GM03348 (cell line): Measurements from ENCODE around the gene TCF7L2.
A peak's percentile ranks its signal among the peaks of the same experiment; 100 is the strongest.

ENCODE experiments used
- DNase-seq: peaks from one replicate; pipeline ENCODE4 v3.0.0; 2012; ENCODE audit warnings: low spot score

Gene TCF7L2

GRCh38 chr10:112949875-112950507 lies at the start of gene TCF7L2:
Gene TCF7L2, plus strand, starts transcription at chr10:112950247. Its CDS starts 510 bp downstream, at chr10:112950757.
- DNase-seq: peak; percentile 94

GRCh38 chr10:112902730-112903129 lies 47.3 kb upstream of the TCF7L2 start:
- DNase-seq: no peak

- no peak for DNase-seq
These were observed 46.0 kb upstream of the TCF7L2 start for GRCh38 chr10:112904000-112904399.

- DNase-seq: no peak
These were observed 43.1 kb upstream of the TCF7L2 start for GRCh38 chr10:112906945-112907344.

GRCh38 chr10:112907893-112908292 lies 42.2 kb upstream of the TCF7L2 start:
- no peak for DNase-seq

GRCh38 chr10:112911206-112911605 lies 38.8 kb upstream of the TCF7L2 start:
- DNase-seq: no peak

DNA sequence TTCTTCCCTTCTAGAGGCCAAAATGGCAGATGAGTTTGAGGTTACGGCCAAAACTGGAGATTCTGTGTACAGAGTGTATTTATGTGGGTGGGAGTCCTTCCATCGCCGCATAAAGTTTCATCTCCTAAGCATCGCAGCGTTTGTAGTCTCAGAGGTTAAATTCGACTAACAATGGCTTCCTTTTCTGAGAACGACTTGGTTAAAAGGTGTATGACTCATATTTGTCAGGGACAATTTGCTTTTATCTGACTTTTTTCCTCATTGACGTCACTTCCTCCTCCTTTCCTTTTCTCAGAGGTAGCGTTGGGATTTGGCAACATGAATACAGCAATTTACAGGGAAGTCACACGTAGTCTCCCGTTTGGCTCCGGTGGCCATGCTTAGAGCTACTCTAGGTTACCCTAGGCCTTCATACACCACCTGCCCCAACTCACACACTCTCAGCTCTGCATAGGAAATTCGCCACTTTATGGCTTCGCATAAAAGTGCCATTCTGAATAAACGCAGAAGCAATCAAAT lies 37.6 kb upstream of the TCF7L2 start:
- DNase-seq: no peak

- no peak for DNase-seq
These were observed 36.8 kb upstream of the TCF7L2 start for GRCh38 chr10:112913255-112913654.

DNA sequence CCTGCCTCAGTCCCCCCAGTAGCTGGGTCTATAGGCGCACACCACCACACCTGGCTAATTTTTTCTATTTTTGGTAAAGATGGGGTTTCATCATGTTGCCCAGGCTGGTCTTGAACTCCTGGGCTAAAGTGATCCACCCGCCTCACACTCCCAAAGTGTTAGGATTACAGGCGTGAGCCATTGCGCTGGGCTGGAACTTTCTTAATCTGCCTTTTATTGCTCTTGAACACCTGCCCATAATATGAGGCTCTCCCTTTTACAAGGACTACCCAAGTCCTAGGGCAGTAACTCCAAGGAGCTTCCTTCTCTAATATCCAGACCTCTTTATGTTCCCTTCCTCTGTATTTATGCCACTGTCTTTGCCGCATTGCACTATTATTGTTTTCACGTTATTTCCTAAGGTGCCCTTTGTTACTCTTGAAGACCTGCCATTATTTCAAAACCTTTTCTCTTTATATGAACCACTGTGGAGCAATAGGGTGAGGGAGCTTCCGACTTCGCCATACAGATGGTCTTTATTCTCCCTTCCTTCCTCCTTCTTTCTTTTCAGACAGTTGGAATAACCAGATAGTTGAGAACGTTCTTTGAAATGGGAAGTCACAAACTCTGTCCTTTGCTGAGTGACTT lies 36.3 kb upstream of the TCF7L2 start:
- no peak for DNase-seq

DNA sequence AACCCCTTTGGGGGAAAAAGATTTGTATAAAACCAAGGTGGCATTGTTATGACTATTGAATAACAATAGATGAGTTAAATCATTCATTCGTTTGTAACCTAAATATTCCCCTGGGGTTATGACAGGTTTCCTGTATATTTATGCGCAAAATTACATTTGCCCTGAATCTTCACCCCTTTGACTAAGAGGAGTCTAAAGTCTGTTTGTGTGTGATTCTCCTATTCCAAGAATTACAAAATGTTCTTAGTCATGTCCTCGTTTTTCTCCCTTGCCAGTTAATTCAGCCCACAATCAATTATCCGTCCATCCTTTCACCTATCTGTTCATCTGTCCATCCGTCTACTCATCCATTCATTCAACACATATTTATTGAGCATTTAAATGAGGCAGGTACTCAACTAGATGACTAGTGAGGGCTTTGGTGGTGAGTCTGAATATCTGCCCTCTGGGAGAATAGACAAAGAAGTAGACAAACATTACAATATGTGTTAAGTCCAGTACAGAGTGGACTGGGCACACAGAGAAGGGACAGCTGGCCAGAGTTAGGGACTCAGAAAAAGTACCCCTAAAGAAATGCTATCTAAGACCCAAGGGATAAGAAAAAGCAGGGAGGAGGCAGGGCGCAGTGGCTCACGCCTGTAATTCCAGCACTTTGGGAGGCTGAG lies 35.6 kb upstream of the TCF7L2 start:
- DNase-seq: no peak

DNA sequence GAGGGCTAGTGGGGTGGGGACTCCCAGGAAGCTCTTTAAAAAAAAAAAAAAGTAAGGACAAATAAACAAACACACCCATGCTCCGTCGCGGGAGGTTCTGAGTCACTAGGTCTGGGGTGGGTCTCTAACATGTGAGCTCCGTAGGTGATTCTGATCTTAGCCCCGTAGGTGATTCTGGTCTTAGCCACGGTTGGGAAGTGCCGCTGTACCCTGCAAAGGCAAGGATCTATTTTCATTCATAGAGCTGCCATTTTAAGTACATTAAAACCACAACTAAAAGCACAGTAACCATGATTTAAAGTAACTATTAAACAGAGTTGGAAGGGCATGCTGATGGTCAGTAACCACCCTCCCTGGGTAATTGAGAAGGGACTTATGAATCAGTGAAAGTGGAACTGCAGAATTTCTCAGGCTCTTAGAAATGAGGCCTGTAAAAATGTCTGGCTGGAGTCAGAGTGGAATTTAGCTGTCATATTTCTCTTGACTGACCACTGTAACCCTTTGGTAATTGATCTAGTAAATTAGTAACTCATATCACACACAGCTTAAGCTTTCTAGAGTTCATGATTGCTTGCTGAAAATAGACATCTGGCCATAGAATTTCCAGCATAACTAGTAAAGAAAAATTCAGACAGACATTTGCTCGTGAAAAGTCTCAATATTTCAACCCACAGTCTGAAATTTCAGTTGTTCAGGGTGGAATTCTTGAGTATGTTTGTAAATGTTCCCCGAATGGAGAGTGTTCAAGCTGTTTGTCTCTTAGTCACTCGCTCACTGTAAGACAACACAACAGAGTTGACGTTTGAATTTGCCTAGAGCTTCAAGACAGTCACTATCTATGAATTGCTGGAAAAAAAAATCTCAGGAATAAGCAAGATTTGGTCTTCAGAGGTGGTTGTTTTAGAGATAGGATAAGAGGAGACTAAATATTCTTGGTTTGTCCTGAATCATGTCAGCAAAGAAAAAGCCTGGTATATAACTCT lies 34.2 kb upstream of the TCF7L2 start:
- DNase-seq: no peak

DNA sequence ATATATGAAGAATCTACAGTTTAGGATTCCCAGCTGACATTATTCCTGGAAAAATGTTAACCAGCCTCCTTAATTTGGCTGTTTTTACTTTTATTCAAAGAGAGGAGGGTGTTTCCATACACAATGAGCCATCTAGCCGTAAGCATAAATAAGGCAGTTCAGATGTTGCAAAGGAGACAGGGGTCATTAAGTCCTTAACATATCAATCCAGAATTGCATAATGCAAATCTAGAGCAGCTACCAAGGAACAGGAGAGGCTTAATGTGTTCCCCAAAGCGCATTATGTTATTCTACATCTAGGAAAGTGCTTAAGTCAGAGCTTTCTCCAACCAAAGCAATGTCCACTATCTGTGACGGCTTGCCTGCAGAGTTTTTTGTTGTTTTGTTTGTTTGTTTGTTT lies 32.4 kb upstream of the TCF7L2 start:
- DNase-seq: no peak

- no peak for DNase-seq
These were observed 31.3 kb upstream of the TCF7L2 start for GRCh38 chr10:112918771-112919170.

- peak; percentile 57 for DNase-seq
These were observed 30.3 kb upstream of the TCF7L2 start for GRCh38 chr10:112919721-112920120.

DNA sequence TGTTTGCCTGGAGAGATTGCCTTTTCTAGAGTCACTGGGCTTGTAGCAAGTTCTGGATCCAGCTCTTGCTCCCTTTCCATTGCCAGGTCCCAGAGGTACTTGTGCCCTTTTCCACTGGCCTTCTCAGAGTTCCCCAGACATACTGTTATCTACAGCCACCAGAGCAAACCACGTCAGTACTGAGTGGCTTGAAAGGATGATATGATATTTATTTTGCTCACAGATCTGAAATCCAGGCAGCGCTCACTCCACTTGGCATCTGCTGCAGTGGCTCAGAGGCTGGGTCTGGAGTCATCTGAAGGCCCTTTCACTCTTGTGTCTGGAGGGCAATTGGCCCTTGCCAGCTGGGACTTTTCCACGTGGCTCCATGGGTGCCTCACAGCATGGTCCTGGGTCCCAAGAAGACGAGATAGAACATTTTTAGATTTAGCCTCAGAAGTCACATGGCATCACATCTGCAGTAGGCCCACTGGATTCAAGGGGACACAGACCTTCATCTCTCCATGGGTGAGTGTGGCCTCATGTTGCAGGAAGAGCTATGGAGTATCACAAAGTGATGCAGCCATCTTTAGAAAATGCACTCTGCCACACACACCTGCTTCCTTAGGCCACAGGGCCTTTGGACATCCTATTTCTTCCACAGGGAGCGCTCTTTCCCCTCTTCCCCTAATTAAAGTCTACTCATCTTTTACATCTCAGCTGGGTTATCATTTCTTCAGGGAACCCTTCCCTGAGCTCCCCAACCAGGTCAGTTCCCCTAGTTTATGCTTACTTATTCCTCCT lies 22.9 kb upstream of the TCF7L2 start:
- DNase-seq: no peak

DNA sequence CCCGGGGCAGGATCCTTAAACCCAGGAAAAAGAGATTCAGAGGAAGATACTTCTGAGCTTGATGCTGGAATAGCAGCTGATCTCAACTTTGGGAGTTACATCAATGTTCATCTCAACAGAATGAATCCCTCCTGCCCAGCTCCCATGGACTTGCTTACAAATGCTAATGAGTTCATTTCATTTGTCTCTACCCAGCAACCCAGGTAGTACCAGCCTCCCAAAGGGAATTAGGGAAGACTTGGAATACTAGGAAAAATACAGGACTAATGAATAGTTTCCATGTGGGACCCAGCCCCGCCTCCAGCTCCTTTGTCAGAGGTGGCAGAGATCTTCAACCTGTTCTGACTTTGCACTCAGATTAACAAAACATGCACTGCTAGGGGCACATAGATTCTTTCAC lies 22.1 kb upstream of the TCF7L2 start:
- no peak for DNase-seq

- no peak for DNase-seq
These were observed 17.4 kb upstream of the TCF7L2 start for GRCh38 chr10:112932658-112933057.

DNA sequence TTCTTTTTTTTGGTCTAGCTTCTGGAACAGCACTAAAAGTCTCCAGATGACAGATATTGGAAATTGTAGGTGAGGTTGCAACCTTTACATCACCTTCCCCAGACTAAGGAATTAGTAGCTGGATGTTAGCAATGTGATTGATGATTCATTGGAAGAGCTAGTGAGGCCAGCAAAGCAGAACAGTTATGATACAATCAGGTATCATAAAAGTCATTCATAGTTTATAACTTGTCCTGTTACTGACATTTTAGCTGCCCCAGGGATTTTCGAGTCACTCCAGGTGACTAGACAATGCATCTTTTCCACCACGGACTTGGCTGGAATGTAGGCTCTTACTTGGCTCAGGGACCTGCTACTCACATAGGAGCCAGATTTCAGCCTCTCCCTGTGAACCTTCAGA lies 15.9 kb upstream of the TCF7L2 start:
- DNase-seq: no peak

- DNase-seq: no peak
These were observed 11.1 kb upstream of the TCF7L2 start for GRCh38 chr10:112938808-112939482.

DNA sequence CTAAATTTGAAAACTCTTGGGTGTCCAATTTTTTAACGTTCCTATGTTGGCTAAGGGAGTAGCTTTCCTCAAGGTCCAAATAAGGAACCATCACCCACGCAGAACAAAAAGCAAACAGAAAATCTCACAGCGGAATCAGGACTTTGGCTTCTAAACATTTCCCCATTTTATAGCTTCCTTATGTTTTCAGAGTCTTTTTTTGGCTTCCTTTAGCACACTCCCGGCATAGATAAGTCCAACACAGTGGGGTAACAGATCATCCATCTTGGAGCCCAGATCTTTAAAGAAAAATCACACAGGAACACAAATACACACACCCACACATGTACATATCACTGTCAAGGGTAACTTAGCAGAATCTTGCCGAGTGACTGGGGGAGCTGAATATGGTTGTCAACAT lies 4.2 kb upstream of the TCF7L2 start:
- no peak for DNase-seq

GRCh38 chr10:112946649-112947048 lies 3.4 kb upstream of the TCF7L2 start:
- no peak for DNase-seq
